Right lobe of liver (tissue), 6 donors: ENCODE results near the gene PTPRN2. TPM values are rescaled to one million over a fixed set of nuclear protein-coding genes. Genes with fewer than 3 reads are reported as not detected.

Experiments
- ATAC-seq, 4 donors: fragments of 200-7000 bp; cut with Tn5 transposase; one replicate each; pipeline ENCODE4 v1.9.1; 2020; ENCODE audit warnings: mild to moderate bottlenecking in 4 of 4, moderate library complexity in 4 of 4
- DNase-seq, 3 donors: peaks; one replicate each; pipeline ENCODE4 v3.0.0-alpha.2; 2020
- H3K27ac ChIP-seq, 3 donors: fragments of 200-600 bp; one replicate each; pipeline ENCODE4 v1.8.0; 2022
- H3K27me3 ChIP-seq, 2 donors: fragments of 200-600 bp; one replicate each; pipeline ENCODE4 v1.8.0; 2022
- H3K36me3 ChIP-seq, 4 donors: fragments of 200-600 bp; sonication (generic) in 1 of 4; one replicate each; pipeline versions ENCODE4 v1.5.1 to v1.8.0; 2017 to 2022; ENCODE audit warnings: control low read depth in 1 of 4
- H3K4me1 ChIP-seq, 4 donors: fragments of 200-600 bp; sonication (generic) in 1 of 4; one replicate each; pipeline versions ENCODE4 v1.5.1 to v1.8.0; 2017 to 2022; ENCODE audit warnings: control low read depth in 1 of 4
- H3K4me3 ChIP-seq, 3 donors: fragments of 200-600 bp; one replicate each; pipeline ENCODE4 v1.8.0; 2022
- H3K9me3 ChIP-seq, 4 donors: fragments of 200-600 bp; sonication (generic) in 1 of 4; one replicate each; pipeline versions ENCODE4 v1.5.1 to v1.8.0; 2017 to 2022; ENCODE audit warnings: control low read depth in 1 of 4
- POLR2A ChIP-seq: fragments of 450-650 bp; IDR thresholded peaks from one replicate; pipeline ENCODE4 v1.6.1; 2017; ENCODE audit warnings: antibody characterized with exemption, mild to moderate bottlenecking
- WGBS: methylation state at CpG from one replicate; pipeline ENCODE4 v1.1.6; 2018; ENCODE audit warnings: low coverage, low lambda C conversion rate; ENCODE audit not compliant: insufficient coverage; ENCODE audit errors: missing lambda C conversion rate; 5-methylcytosine and 5-hydroxymethylcytosine counted together
- intact Hi-C, 2 donors: fragments of 100-400 bp; cut with DNase I; formaldehyde crosslinking; loops; one replicate each; pipeline versions ENCODE4 v1.11.2 to v1.14.1; 2022
- total RNA-seq, 6 experiments: library from RNA; depleted of rRNA in 2 of 6; stranded (reverse); fragments of >200 nt in 2 of 6; fragmentation: NEBNext Ultra II Directional in 3 of 6; extraction: Animal tissue kit (Norgen Biotek cat#: 25700) in 3 of 6; gene quantifications; one replicate each; pipeline versions ENCODE4 v1.1.0 to v1.2.4, GENCODE V29; 2016 to 2023
- TF ChIP-seq, protein P1 (sequence below), 4 donors: fragments of 200-600 bp in 3 of 4; fragments of 450-650 bp in 1 of 4; IDR thresholded peaks; one replicate each; pipeline versions ENCODE4 v1.5.1 to v1.8.0; 2016 to 2022; ENCODE audit warnings: antibody characterized with exemption in 4 of 4, mild to moderate bottlenecking in 2 of 4
- donor health status: DM: no; HTN: yes; CAD: no.
- donor health status: DM: no; HTN: no; CAD: no.
- donor health status: DM: no; HTN: no; CAD: no.
- donor health status: DM: no; HTN: yes; CAD: no.
- donor health status: DM: no; HTN: yes; CAD: no.

Gene PTPRN2
- total RNA-seq, 6 experiments from 2014 or later: 0.15 to 0.87 (median 0.67) TPM

DNA sequence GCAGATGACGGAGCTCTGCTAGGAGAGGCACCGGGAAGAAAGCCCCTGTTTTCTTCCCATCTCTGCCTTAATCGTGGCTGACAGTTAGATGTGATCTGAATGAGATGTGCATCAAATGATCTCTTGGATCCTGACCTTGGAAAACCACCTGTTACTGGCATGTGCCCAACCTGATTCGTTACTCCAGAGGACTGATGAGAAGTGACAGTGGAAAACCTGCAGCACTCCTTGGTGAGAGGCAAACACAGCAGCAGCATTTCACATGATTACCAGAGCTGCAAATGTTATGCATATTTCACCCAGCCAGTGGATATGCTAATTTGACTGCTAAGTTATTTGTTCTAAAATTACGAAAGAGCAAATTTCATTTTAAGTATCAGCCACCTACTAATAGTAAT, 95.3 kb downstream of the PTPRN2 start:
- 56% methylated on average over 5 of the region's 5 CpGs for WGBS
- DNase-seq: no peak
- no peak for ATAC-seq
- H3K27me3 ChIP-seq: no peaks in the 10 kb centered on the region
- TF ChIP-seq, protein P1, sequence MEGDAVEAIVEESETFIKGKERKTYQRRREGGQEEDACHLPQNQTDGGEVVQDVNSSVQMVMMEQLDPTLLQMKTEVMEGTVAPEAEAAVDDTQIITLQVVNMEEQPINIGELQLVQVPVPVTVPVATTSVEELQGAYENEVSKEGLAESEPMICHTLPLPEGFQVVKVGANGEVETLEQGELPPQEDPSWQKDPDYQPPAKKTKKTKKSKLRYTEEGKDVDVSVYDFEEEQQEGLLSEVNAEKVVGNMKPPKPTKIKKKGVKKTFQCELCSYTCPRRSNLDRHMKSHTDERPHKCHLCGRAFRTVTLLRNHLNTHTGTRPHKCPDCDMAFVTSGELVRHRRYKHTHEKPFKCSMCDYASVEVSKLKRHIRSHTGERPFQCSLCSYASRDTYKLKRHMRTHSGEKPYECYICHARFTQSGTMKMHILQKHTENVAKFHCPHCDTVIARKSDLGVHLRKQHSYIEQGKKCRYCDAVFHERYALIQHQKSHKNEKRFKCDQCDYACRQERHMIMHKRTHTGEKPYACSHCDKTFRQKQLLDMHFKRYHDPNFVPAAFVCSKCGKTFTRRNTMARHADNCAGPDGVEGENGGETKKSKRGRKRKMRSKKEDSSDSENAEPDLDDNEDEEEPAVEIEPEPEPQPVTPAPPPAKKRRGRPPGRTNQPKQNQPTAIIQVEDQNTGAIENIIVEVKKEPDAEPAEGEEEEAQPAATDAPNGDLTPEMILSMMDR (IDR thresholded peaks at IDR 0.05): no peak
- no peak for TF ChIP-seq POLR2A
- H3K4me1 ChIP-seq: no peaks in the 10 kb centered on the region
- H3K36me3 ChIP-seq: no peaks in the 10 kb centered on the region
- intact Hi-C loops: no loop called here
- no peak overlapping the region for H3K27ac ChIP-seq
- no peak overlapping the region for H3K4me3 ChIP-seq
- no peaks in the 10 kb centered on the region for H3K9me3 ChIP-seq

DNA sequence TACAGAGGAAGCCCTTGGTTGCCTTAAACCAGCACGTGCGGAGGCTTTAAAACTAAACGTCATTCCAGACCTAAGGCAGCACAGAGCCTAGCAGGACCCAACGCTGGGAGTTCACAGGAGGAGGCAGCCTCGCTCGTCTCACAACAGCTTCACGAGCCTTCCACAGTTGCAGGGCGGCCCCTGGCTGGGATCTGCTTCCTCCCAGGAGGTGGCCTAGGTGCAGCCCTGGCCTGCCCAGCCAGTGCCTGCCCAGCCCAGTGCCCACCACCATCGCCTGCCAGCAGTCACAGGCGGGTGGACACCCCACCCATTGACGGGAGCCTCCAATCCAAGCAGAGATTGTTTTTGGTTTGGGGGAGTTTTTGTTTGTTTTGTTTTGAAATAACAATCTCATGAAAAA, 96.5 kb downstream of the PTPRN2 start:
- DNase-seq (no peak), ATAC-seq (no peak)
- Histone ChIP-seq H3K27me3 (no peaks in the 10 kb centered on the region), H3K27ac (no peak overlapping the region), H3K4me3 (no peak overlapping the region), H3K4me1 (no peaks in the 10 kb centered on the region), H3K36me3 (no peaks in the 10 kb centered on the region), H3K9me3 (no peaks in the 10 kb centered on the region)
- 88% methylated on average over 3 of the region's 11 CpGs for WGBS
- TF ChIP-seq, protein P1 (IDR thresholded peaks at IDR 0.05): no peak
- TF ChIP-seq POLR2A: no peak
- intact Hi-C loops: no loop called here

DNA sequence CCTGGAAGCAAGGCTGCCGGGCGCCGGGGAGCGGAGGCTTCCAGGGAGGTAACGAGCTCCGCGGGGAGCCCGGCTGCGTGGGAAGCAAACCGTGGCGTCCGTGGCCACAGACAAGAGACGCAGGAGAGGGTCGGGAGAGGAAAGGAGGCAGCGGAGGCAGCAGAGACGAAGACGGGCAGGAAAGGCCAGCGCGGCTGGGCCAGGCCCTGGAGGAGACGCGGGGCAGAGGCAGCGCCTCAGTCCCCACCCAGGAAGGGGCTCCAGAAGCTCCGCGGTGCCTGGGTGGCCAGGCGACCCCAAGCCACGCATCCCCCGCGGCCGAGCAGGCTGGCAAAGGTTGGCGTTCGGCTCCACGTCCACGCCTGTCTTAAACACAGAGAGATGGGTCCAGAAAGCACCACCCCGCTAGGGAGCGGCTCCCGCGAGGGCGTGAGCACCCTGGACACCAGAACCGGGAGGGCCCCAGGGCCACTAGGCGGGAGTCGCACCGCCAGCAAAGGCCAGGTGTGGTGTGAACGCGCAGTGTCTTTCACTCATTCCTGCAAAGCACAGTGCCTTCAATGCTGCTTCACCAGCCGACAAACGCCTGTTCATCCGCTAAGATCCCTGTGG, 97.3 kb downstream of the PTPRN2 start:
- H3K4me3 ChIP-seq: no peak overlapping the region

DNA sequence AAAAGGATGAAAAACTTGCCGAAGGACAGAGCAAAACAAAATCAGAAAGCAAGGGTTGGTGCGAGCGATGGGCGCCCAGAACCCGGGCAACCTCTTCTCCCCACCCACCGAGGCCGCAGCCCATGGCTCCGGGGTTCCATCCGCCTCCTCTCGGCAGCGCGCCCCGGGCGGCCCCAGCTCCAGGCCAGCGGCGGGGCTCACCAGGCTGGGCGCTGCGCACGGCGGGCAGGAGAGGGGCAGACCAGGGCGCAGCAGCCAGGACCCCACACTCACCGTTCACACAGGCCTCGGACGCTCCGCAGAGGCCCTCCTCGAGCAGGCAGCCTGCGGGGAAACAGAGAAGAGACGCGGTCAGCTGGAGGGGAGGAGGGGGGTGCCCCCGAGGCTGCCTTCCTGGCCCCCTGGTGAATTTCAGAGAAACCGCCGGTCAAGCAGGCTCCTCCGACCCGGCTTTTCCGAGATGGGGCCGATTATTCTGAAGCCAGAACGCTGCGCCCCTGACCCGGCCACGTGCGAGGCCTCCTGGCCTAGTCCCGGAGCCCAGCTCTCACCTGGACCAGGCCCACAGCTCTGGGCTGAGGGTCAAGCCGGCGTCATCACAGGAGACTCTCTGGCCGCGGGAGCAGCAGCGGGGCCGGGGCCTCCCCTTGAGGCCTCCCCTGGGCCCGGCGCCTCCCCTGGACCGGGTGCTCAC, 98.0 kb downstream of the PTPRN2 start:
- Histone ChIP-seq H3K27me3 (no peaks in the 10 kb centered on the region), H3K36me3 (no peaks in the 10 kb centered on the region), H3K4me1 (no peaks in the 10 kb centered on the region), H3K27ac (no peak overlapping the region), H3K9me3 (no peaks in the 10 kb centered on the region), H3K4me3 (no peak overlapping the region)
- intact Hi-C loops: no loop called here
- ATAC-seq (peak in 1 of 4 donors; percentile 7), DNase-seq (no peak)
- 77% methylated on average over 22 of the region's 51 CpGs for WGBS
- TF ChIP-seq POLR2A: no peak
- TF ChIP-seq, protein P1 (IDR thresholded peaks at IDR 0.05): no peak

More for the DNA sequence above, 97.3 kb downstream of the PTPRN2 start:
- intact Hi-C loops: no loop called here
- DNase-seq (no peak), ATAC-seq (no peak)
- TF ChIP-seq POLR2A: no peak
- TF ChIP-seq, protein P1 (IDR thresholded peaks at IDR 0.05): no peak
- H3K36me3 ChIP-seq: no peaks in the 10 kb centered on the region
- no peak overlapping the region for H3K27ac ChIP-seq
- 92% methylated on average over 2 of the region's 47 CpGs for WGBS
- H3K9me3 ChIP-seq: no peaks in the 10 kb centered on the region
- no peaks in the 10 kb centered on the region for H3K27me3 ChIP-seq
- no peaks in the 10 kb centered on the region for H3K4me1 ChIP-seq
